Body of pancreas (tissue), 4 donors: Measurements from ENCODE around the gene POLR1A.

Experiments
- CTCF ChIP-seq, 7 experiments: fragments of 450-650 bp in 4 of 7; fragments of 200-600 bp in 3 of 7; sonication (generic) in 3 of 7; IDR thresholded peaks; one replicate each; pipeline ENCODE4 v1.5.1; 2016 to 2019; ENCODE audit warnings: antibody characterized with exemption in 7 of 7
- POLR2A ChIP-seq, 3 donors: fragments of 450-650 bp; IDR thresholded peaks; one replicate each; pipeline ENCODE4 v1.6.1; 2016; ENCODE audit warnings: antibody characterized with exemption in 3 of 3, mild to moderate bottlenecking in 2 of 3

- TF ChIP-seq CTCF (IDR thresholded peaks at IDR 0.05): no peak
- no peak for TF ChIP-seq POLR2A (IDR thresholded peaks at IDR 0.05)
Observed at GRCh38 chr2:85989288-85989865, 116.3 kb downstream of the POLR1A start.
